Natural killer cell (primary cell): ENCODE measurements around the gene AHSG. TPM values are rescaled to one million over a fixed set of nuclear protein-coding genes. Genes with fewer than 3 reads are reported as not detected.

Experiments used
- ATAC-seq, 3 donors: fragments of 150-1000 bp in 2 of 3; fragments of 200-7000 bp in 1 of 3; cut with Tn5 transposase; 1 replicate in 1 of 3; 2 replicates in 2 of 3; pipeline ENCODE4 v1.10.0; 2021; ENCODE audit warnings: mild to moderate bottlenecking in 2 of 3, moderate library complexity in 2 of 3
- DNase-seq, 2 donors: peaks; one replicate each; pipeline versions ENCODE4 v3.0.0 to v3.0.0-alpha.2; 2013 to 2021; ENCODE audit warnings: mixed read lengths in 1 of 2
- H3K27ac ChIP-seq: one replicate; pipeline ENCODE4 v1.5.1; 2013; ENCODE audit warnings: mild to moderate bottlenecking, low read length
- H3K27me3 ChIP-seq: one replicate; pipeline ENCODE4 v1.6.1; 2013; ENCODE audit warnings: low read length; ENCODE audit not compliant: control insufficient read depth, insufficient read depth
- H3K36me3 ChIP-seq: one replicate; pipeline ENCODE4 v1.6.1; 2013; ENCODE audit warnings: low read length; ENCODE audit not compliant: control insufficient read depth, insufficient read depth
- H3K4me1 ChIP-seq: one replicate; pipeline ENCODE4 v1.6.1; 2013; ENCODE audit warnings: low read length; ENCODE audit not compliant: control insufficient read depth, insufficient read depth
- H3K4me3 ChIP-seq: one replicate; pipeline ENCODE4 v1.5.1; 2013; ENCODE audit warnings: low read length
- H3K9me3 ChIP-seq: one replicate; pipeline ENCODE4 v1.6.1; 2013; ENCODE audit warnings: low read length; ENCODE audit not compliant: control insufficient read depth, insufficient read depth
- H3K27ac Mint-ChIP-seq, 2 donors: one replicate each; pipeline ENCODE4 v1.8.0; 2022; ENCODE audit warnings: mild to moderate bottlenecking in 2 of 2, mixed read lengths in 2 of 2, moderate library complexity in 1 of 2
- H3K27me3 Mint-ChIP-seq, 2 donors: one replicate each; pipeline ENCODE4 v1.8.0; 2022; ENCODE audit warnings: low read depth in 2 of 2, mixed read lengths in 2 of 2
- H3K36me3 Mint-ChIP-seq: one replicate; pipeline ENCODE4 v1.8.0; 2022; ENCODE audit warnings: mixed read lengths
- H3K4me1 Mint-ChIP-seq, 2 donors: one replicate each; pipeline ENCODE4 v1.8.0; 2022; ENCODE audit warnings: mixed read lengths in 2 of 2
- H3K4me3 Mint-ChIP-seq: one replicate; pipeline ENCODE4 v1.8.0; 2022; ENCODE audit warnings: mild to moderate bottlenecking, moderate library complexity, mixed read lengths
- H3K9me3 Mint-ChIP-seq, 2 donors: one replicate each; pipeline ENCODE4 v1.8.0; 2022; ENCODE audit warnings: mixed read lengths in 2 of 2
- CTCF ChIP-seq: fragments of 200-600 bp; IDR thresholded peaks from one replicate; pipeline ENCODE4 v1.8.0; 2022; ENCODE audit warnings: antibody characterized with exemption
- WGBS: methylation state at CpG from one replicate; pipeline ENCODE4 v1.1.7; 2013; ENCODE audit warnings: missing lambda C conversion rate; ENCODE audit not compliant: insufficient coverage; 5-methylcytosine and 5-hydroxymethylcytosine counted together
- intact Hi-C: fragments of 100-400 bp; cut with micrococcal nuclease; formaldehyde crosslinking; loops from one replicate; pipeline ENCODE4 v1.14.2; 2022
- total RNA-seq, 4 donors: library from RNA; stranded (reverse); fragments of 120-200 nt in 1 of 4; gene quantifications; one replicate each; pipeline versions ENCODE4 v1.2.3 to v1.2.4, GENCODE V29; 2013 to 2022

The AHSG gene
- total RNA-seq, 3 donors from 2014 or later (not counting 1 experiment from before 2014, with no cell fraction given), result not detected

GRCh38 chr3:186639778-186640472 is 27.1 kb downstream of the AHSG start, which contains the start of gene FETUB:
FETUB (plus strand) TSS chr3:186640399; CDS start chr3:186640461, 62 bp downstream.
- Mint-ChIP-seq H3K36me3 (no peaks in the 10 kb centered on the region), H3K9me3 (no peaks in the 10 kb centered on the region), H3K4me1 (peaks cover 0 to 6% of the 10 kb centered on the region in 2 donors), H3K27ac (no peak within 1 kb of the TSS), H3K4me3 (no peak within 1 kb of the TSS), H3K27me3 (peaks cover 35 to 60% of the 10 kb centered on the region in 2 donors)
- H3K27ac ChIP-seq, result no peak within 1 kb of the TSS
- no peak for TF ChIP-seq CTCF
- no peak within 1 kb of the TSS for H3K4me3 ChIP-seq
- H3K36me3 ChIP-seq, result no peaks in the 10 kb centered on the region
- peaks cover 5% of the 10 kb centered on the region for H3K4me1 ChIP-seq
- 89% methylated on average over 1 of the region's 1 CpG for WGBS
- ATAC-seq (no peak), DNase-seq (no peak)
- no peaks in the 10 kb centered on the region for H3K27me3 ChIP-seq
- no peaks in the 10 kb centered on the region for H3K9me3 ChIP-seq
- intact Hi-C loops, result no loop called here

DNA sequence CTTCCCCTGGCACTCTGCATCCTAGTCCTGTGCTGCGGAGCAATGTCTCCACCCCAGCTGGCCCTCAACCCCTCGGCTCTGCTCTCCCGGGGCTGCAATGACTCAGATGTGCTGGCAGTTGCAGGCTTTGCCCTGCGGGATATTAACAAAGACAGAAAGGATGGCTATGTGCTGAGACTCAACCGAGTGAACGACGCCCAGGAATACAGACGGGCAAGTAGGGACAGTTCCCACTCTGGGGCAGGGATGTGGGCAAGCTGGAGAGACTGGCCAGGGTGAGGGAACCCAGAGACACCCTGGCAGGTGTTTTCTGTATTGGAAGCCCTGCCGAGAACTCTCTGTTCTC is 27.6 kb downstream of the AHSG start:
- Histone ChIP-seq H3K4me1 (peaks cover 5% of the 10 kb centered on the region), H3K27me3 (no peaks in the 10 kb centered on the region), H3K36me3 (no peaks in the 10 kb centered on the region), H3K9me3 (no peaks in the 10 kb centered on the region), H3K27ac (no peak overlapping the region), H3K4me3 (no peak overlapping the region)
- Mint-ChIP-seq H3K4me3 (no peak overlapping the region), H3K4me1 (peaks cover 0 to 6% of the 10 kb centered on the region in 2 donors), H3K27me3 (peaks cover 31 to 56% of the 10 kb centered on the region in 2 donors), H3K9me3 (no peaks in the 10 kb centered on the region), H3K27ac (no peak overlapping the region), H3K36me3 (no peaks in the 10 kb centered on the region)
- WGBS, result 87% methylated on average over 9 of the region's 9 CpGs
- ATAC-seq (no peak), DNase-seq (no peak)
- TF ChIP-seq CTCF, result no peak
- intact Hi-C loops, result no loop called here

GRCh38 chr3:186640929-186641328 is 28.1 kb downstream of the AHSG start:
- H3K27me3 ChIP-seq, result no peaks in the 10 kb centered on the region
- intact Hi-C loops, result no loop called here
- H3K9me3 ChIP-seq, result no peaks in the 10 kb centered on the region
- no peak for DNase-seq
- no peaks in the 10 kb centered on the region for H3K36me3 ChIP-seq
- no peak overlapping the region for H3K4me3 ChIP-seq
- Mint-ChIP-seq H3K4me1 (peaks cover 0 to 6% of the 10 kb centered on the region in 2 donors), H3K27ac (no peak overlapping the region), H3K36me3 (no peaks in the 10 kb centered on the region), H3K27me3 (peaks cover 33 to 56% of the 10 kb centered on the region in 2 donors), H3K9me3 (no peaks in the 10 kb centered on the region), H3K4me3 (no peak overlapping the region)
- H3K4me1 ChIP-seq, result peaks cover 5% of the 10 kb centered on the region
- H3K27ac ChIP-seq, result no peak overlapping the region
- ATAC-seq, result no peak
- no peak for TF ChIP-seq CTCF

DNA sequence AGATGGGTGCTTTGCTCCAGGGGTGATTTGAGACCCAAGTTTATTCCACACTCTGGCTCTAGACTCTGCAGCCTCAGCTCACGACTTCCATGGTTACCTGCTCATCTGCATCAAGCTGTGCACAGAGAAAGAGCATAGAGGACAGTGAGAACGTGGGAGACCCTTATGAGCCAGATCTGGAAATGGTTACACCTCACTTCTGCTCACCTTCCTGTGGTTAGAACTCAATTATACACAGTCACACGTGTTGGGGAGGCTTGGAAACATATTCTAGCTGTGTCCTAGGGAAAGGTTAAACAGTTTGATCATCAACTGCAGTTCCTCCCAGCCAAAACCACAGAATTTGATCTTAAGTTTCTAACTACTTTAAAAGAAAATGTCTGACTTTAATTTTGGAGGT is 29.2 kb downstream of the AHSG start:
- no peak for DNase-seq
- Histone ChIP-seq H3K27me3 (no peaks in the 10 kb centered on the region), H3K4me3 (no peak overlapping the region)

More for the DNA sequence above, 29.2 kb downstream of the AHSG start:
- Mint-ChIP-seq H3K9me3 (no peaks in the 10 kb centered on the region), H3K4me1 (peaks cover 0 to 6% of the 10 kb centered on the region in 2 donors), H3K4me3 (no peak overlapping the region), H3K36me3 (no peaks in the 10 kb centered on the region), H3K27me3 (peaks cover 33 to 65% of the 10 kb centered on the region in 2 donors), H3K27ac (no peak overlapping the region)
- 42% methylated on average over 2 of the region's 3 CpGs for WGBS
- peaks cover 5% of the 10 kb centered on the region for H3K4me1 ChIP-seq
- no peak overlapping the region for H3K27ac ChIP-seq
- intact Hi-C loops, result no loop called here
- no peak for TF ChIP-seq CTCF
- no peak for ATAC-seq
- H3K9me3 ChIP-seq, result no peaks in the 10 kb centered on the region
- no peaks in the 10 kb centered on the region for H3K36me3 ChIP-seq
